NK-92 (cell line): ENCODE results near the gene DNAH3.
"Not testable (repeated sequence)": the region's sequence is repeated elsewhere in the genome, so short reads cannot be mapped to it uniquely, and the experiment has no call there.

Source experiments
- DNase-seq: peaks from one replicate; lab custom pipeline; 2025; ENCODE audit not compliant: unreplicated experiment; lab: John Stamatoyannopoulos, UW

The DNAH3 gene

DNA sequence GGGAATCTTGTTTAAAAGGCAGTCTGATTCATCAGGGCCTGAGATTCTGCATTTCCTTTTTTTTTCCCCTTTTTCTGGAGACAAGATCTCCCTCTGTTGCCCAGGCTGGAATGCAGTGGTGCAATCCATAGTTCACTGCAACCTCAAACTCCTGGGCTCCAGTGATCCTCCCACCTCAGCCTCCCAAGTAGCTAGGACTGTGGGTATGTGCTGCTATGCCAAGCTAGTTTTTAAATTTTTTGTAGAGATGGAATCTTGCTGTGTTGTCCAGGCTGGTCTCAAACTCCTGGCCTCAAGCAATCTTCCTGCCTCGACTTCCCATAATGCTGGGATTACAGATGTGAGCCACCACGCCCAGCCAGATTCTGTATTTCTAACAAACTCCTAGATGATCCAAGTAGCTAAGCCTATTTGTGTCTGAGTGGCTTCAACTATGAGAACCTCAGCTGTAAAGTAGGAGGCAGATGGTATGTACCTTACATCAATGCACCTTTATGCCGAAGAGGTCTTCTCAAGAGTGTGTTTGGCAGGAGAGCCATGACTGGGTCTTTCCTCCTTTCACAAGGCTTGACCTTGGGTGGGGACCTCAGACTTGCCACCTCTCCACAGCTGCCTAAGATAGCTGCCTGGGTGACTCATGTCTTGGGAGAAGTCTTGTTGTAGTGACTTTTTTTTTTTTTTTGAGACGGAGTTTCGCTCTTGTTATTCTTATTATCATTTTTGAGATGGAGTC lies 18.8 kb upstream of the DNAH3 start:
- DNase-seq, result no peak

DNA sequence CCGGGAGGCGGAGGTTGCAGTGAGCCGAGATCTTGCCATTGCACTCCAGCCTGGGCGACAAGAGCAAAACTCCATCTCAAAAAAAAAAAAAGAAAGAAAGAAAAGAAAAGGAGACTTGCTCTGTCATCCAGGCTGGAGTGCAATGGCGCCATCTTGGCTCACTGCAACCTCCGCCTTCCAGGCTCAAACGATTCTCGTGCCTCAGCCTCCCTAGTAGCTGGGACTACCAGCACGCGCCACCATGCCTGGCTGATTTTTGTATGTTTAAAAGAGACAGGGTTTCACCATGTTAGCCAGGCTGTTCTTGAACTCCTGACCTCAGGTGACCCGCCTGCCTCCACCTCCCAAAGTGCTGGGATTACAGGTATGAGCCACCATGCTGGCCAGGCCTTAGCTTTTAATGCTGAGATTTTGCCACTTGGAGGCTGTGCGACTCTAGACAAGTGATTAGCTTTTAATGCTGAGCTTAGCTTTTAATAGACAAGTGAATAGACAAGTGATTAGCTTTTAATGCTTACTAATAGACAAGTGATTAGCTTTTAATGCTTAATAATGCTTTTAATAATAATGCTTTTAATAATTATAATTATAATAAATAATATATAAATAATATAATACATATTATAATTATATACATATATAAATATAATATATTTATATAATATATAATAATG lies 17.4 kb upstream of the DNAH3 start:
- no peak for DNase-seq

- DNase-seq, result no peak
Measured at GRCh38 chr16:21167360-21167759, 16.7 kb upstream of the DNAH3 start.

DNA sequence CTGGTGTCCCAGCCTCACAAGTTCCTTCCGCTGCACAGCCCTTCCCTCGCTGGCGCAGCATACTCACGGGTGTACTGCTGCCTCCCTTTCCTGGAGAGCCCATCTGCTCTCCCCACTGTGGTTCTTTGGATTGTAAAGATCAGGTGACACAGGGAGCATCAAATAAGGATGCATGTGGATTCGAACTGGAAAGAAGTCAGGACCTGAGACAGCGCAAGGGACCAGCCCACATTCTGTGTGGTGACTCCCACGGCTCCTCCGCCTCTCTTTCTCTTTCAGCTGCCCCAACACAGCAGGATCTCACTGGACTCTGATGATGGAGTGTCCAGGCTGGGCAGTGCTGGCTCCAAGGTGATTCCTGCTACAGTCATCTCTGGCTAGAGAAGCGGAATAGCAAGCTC lies 15.9 kb upstream of the DNAH3 start:
- no peak for DNase-seq

DNA sequence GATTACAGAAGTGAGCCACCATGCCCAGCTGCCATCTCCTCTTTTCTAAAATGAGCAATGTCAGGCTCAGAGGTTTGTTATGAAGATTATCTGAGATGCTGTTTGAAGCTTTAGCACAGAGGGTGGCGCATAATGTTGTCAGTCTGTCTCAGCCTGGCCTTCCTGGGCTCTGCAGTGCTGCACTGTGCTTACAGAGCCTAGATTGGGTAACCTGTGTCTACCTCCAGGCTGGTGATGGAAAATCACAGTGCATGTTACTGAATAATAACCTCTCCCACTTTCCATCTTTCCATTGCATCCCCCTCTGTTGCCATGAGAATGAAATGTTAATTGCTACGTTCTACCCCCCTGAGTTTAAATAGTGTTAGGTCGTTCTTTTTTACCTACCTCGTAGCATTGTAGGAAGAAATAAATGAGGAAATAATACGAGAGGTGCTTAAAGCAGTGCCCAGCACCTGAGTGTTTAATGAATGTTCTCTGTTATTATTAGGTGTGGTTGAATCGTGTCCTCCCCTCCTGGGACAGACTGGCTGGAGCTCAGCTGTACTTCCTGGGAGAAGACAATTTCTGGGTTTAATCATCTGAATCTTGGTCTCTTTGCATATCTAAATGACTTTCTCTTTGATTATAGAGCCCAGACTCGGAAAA lies 14.0 kb upstream of the DNAH3 start:
- no peak for DNase-seq

- no peak for DNase-seq
Measured at GRCh38 chr16:21163576-21163975, 12.9 kb upstream of the DNAH3 start.

- no peak for DNase-seq
Measured at GRCh38 chr16:21162661-21163151, 12.1 kb upstream of the DNAH3 start.

DNA sequence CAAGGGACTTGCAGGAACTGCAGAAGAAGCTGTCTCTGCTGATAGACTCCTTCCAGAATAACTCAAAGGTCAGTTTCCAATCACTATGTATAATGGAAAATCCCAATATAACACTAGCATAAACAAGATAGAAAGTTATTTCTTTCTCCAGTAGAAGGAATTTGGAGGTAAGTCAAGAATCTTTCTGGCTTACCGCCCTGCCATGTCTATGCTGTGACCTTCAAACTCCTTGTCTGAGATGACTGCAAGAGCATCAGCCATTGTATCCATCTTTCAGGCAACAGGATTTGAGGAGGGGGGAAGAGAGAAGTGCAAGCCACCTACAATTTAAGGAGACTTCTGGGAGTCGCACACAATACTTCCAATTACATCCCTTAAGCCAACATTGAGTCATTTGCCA lies 10.6 kb upstream of the DNAH3 start:
- no peak for DNase-seq

GRCh38 chr16:21160276-21160675 lies 9.6 kb upstream of the DNAH3 start:
- DNase-seq, result no peak

GRCh38 chr16:21159281-21159951 lies 8.8 kb upstream of the DNAH3 start:
- no peak for DNase-seq

DNA sequence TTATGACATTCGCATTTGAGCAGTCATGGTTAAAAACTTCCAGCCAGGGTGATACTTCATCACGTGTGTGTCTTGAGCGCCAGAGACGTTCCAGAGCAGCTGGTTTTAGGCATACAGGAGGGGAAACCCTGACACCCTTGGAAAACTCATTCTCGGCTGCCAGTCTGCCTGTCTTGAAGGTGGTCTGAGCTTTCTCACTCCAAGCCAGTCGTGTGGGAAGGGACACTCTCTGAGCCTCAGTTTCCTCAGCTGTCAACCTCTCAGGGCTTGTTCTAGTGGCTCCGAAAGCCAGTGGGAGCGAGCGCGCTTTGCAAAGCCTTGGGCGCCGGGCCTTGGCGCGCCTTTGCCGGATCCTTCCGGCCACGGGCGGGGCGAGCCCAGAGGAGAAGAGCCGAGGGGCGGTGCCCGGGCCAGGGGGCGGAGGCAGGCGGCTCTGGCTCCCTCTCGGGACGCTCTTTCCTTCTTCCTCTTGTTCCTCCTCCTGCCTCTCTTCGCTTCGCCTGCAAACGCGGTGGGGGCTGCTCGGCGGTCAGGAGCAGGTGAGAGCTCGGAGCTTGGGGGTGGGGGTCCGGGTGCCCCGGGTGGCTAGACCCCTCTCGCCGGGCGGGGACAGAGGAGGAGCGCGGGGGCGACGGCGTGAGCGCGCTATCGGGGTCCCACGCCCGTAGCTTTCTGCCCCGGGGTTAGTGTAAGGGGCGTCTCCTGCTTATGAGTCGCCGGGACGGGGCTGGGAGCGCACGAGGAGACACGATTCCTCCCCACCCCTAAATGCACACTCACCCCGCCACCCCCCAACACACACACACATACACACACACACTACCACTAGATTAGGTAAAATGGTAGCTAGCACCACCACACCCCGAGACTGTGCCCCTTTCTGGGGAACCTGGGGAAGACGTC lies 7.8 kb upstream of the DNAH3 start, which contains the start of gene LDAF1:
Gene LDAF1, plus strand, starts transcription at position 467 of the 903 bp plus-strand sequence. CDS start 2,509 bp downstream, outside the sequence.
- DNase-seq, result no peak

DNA sequence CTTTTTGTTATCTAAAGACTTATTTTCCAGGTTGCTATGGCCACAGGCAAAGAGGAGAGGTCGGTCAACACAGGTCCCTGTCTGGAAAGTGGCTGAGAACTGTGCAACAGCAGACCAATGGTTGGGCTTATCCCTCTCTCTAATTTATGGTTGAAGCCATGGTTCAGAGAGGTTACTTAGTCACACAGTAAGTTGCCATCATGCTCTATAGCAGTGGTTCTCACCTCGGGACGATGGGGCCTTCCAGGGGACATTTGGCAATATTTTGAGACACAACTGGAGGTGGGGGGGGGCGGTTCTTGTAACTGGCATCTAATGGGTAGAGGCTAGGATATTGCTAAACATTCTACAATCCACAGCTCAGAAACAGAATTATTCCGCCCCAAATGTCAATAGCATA lies 7.0 kb upstream of the DNAH3 start:
- DNase-seq, result no peak

- DNase-seq, result no peak
Measured at GRCh38 chr16:21156767-21157467, 6.3 kb upstream of the DNAH3 start.

- not testable (repeated sequence) for DNase-seq
Measured at GRCh38 chr16:21156011-21156410, 5.4 kb upstream of the DNAH3 start.

GRCh38 chr16:21153124-21153729 lies 2.6 kb upstream of the DNAH3 start:
- not testable (repeated sequence) for DNase-seq

DNA sequence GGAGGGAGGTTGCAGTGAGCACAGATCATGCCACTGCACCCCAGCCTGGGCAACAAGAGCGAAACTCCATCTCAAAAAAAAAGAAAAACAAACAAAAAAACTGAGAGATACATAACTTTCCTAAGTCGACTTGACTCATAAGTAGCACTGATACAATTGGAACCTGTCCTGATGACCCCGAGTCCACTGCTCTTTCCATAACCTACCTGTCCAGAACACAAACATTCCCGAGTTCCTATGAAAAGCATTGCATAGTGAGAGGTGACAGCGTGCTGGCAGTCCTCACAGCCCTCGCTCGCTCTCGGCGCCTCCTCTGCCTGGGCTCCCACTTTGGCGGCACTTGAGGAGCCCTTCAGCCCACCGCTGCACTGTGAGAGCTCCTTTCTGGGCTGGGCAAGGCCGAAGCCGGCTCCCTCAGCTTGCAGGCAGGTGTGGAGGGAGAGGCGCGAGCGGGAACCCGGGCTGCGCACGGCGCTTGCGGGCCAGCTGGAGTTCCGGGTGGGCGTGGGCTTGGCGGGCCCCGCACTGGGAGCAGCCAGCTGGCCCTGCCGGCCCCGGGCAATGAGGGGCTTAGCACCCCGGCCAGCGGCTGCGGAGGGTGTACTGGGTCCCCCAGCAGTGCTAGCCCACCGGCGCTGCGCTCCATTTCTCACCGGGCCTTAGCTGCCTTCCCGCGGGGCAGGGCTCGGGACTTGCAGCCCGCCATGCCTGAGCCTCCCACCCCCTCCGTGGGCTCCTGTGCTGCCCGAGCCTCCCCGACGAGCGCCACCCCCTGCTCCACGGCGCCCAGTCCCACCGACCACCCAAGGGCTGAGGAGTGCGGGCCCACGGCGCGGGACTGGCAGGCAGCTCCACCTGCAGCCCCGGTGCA lies 1.7 kb upstream of the DNAH3 start:
- not testable (repeated sequence) for DNase-seq

GRCh38 chr16:21145738-21146137 lies 4.9 kb downstream of the DNAH3 start:
- DNase-seq, result no peak

DNA sequence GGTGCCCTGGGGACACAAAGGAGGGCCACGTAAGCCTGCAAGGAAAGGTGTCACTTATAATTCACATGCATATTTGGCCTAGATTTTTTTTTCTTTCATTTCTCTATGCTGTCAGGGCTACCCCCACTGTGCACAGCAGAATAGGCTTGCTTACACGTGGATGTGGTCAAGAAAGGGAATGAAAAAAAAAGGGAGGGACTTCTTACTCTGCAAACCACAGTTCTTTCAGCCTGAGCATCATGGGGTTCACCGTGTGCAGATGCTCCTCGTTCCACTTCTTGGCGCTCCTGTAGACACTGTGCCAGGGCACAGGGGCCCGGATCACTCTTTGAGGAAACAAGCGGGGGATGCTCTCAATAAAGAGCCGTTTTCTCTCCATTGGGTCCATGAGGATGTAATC lies 16.6 kb downstream of the DNAH3 start:
- no peak for DNase-seq
